Right atrium auricular region (tissue), 2 donors: ENCODE data around the gene KRT3. TPM values are rescaled to one million over a fixed set of nuclear protein-coding genes. Genes with fewer than 3 reads are reported as not detected.
"Not testable (repeated sequence)": the region's sequence is repeated elsewhere in the genome, so short reads cannot be mapped to it uniquely, and the experiment has no call there.

Experiments
- DNase-seq: peaks from one replicate; pipeline ENCODE4 v3.0.0-alpha.2; 2019; ENCODE audit warnings: low spot score
- H3K27ac ChIP-seq, 2 donors: fragments of 200-600 bp; sonication (generic); 1 replicate in 1 of 2; 2 replicates in 1 of 2; pipeline ENCODE4 v1.5.1; 2016 to 2019
- H3K27me3 ChIP-seq, 2 donors: fragments of 200-600 bp; sonication (generic); one replicate each; pipeline versions ENCODE4 v1.5.1 to v1.6.0; 2017 to 2019
- H3K36me3 ChIP-seq: fragments of 200-600 bp; sonication (generic); one replicate; pipeline ENCODE4 v1.5.1; 2016
- H3K4me1 ChIP-seq, 2 donors: fragments of 200-600 bp; sonication (generic); one replicate each; pipeline versions ENCODE4 v1.5.1 to v1.6.0; 2017 to 2019
- H3K4me3 ChIP-seq, 2 donors: fragments of 200-600 bp; sonication (generic); 1 replicate in 1 of 2; 2 replicates in 1 of 2; pipeline ENCODE4 v1.5.1; 2017 to 2019; ENCODE audit warnings: mild to moderate bottlenecking in 1 of 2, moderate library complexity in 1 of 2
- H3K9me3 ChIP-seq, 2 donors: fragments of 200-600 bp; sonication (generic); one replicate each; pipeline ENCODE4 v1.5.1; 2019
- CTCF ChIP-seq, 2 donors: fragments of 200-600 bp; sonication (generic); IDR thresholded peaks; one replicate each; pipeline ENCODE4 v1.5.1; 2019; ENCODE audit warnings: antibody characterized with exemption in 2 of 2
- total RNA-seq, 2 donors: library from RNA; depleted of rRNA; stranded (reverse); fragments of >200 nt; gene quantifications; one replicate each; pipeline ENCODE4 v1.1.0, GENCODE V29; 2016

KRT3 gene
- total RNA-seq, 2 donors from 2014 or later = not detected

GRCh38 chr12:52765702-52766101 lies 30.2 kb downstream of the KRT3 start:
- no peaks in the 10 kb centered on the region for H3K36me3 ChIP-seq
- DNase-seq = no peak
- no peaks in the 10 kb centered on the region for H3K4me1 ChIP-seq
- H3K9me3 ChIP-seq = peaks cover 1 to 13% of the 10 kb centered on the region in 2 donors
- H3K27ac ChIP-seq = no peak overlapping the region
- TF ChIP-seq CTCF (IDR thresholded peaks at IDR 0.05) = no peak
- no peaks in the 10 kb centered on the region for H3K27me3 ChIP-seq
- H3K4me3 ChIP-seq = no peak overlapping the region

GRCh38 chr12:52763991-52764390 lies 31.9 kb downstream of the KRT3 start:
- no peaks in the 10 kb centered on the region for H3K4me1 ChIP-seq
- no peak overlapping the region for H3K4me3 ChIP-seq
- H3K27me3 ChIP-seq = no peaks in the 10 kb centered on the region
- no peaks in the 10 kb centered on the region for H3K36me3 ChIP-seq
- H3K27ac ChIP-seq = no peak overlapping the region
- no peak for DNase-seq
- no peak for TF ChIP-seq CTCF (IDR thresholded peaks at IDR 0.05)
- peaks cover 5 to 19% of the 10 kb centered on the region in 2 donors for H3K9me3 ChIP-seq

- no peak overlapping the region for H3K27ac ChIP-seq
- TF ChIP-seq CTCF (IDR thresholded peaks at IDR 0.05) = no peak
- no peak for DNase-seq
- H3K4me3 ChIP-seq = no peak overlapping the region
- H3K27me3 ChIP-seq = no peaks in the 10 kb centered on the region
- H3K9me3 ChIP-seq = peaks cover 5 to 19% of the 10 kb centered on the region in 2 donors
- no peaks in the 10 kb centered on the region for H3K36me3 ChIP-seq
- no peaks in the 10 kb centered on the region for H3K4me1 ChIP-seq
Observed at GRCh38 chr12:52763036-52763659, 32.8 kb downstream of the KRT3 start.

- H3K27me3 ChIP-seq = no peaks in the 10 kb centered on the region
- no peak for TF ChIP-seq CTCF (IDR thresholded peaks at IDR 0.05)
- no peak overlapping the region for H3K4me3 ChIP-seq
- no peak overlapping the region for H3K27ac ChIP-seq
- DNase-seq = no peak
- peaks cover 5 to 19% of the 10 kb centered on the region in 2 donors for H3K9me3 ChIP-seq
- no peaks in the 10 kb centered on the region for H3K36me3 ChIP-seq
- H3K4me1 ChIP-seq = no peaks in the 10 kb centered on the region
Observed at GRCh38 chr12:52761802-52762201, 34.1 kb downstream of the KRT3 start.

GRCh38 chr12:52761218-52761617 lies 34.7 kb downstream of the KRT3 start:
- not testable (repeated sequence) for H3K4me1 ChIP-seq, H3K4me3 ChIP-seq, H3K36me3 ChIP-seq, DNase-seq, H3K27me3 ChIP-seq, H3K27ac ChIP-seq
- H3K9me3 ChIP-seq = peaks cover 5 to 19% of the 10 kb centered on the region in 2 donors

GRCh38 chr12:52760623-52761022 lies 35.3 kb downstream of the KRT3 start:
- TF ChIP-seq CTCF (IDR thresholded peaks at IDR 0.05) = no peak
- Histone ChIP-seq H3K9me3 (peaks cover 5 to 19% of the 10 kb centered on the region in 2 donors), H3K4me1 (no peaks in the 10 kb centered on the region), H3K4me3 (no peak overlapping the region), H3K27ac (no peak overlapping the region), H3K27me3 (no peaks in the 10 kb centered on the region), H3K36me3 (no peaks in the 10 kb centered on the region)
- DNase-seq = no peak
